GM23248 (cell line): ENCODE results near the gene CDKAL1. TPM values are rescaled to one million over a fixed set of nuclear protein-coding genes. Genes with fewer than 3 reads are reported as not detected.

Source experiments
- DNase-seq: peaks from one replicate; pipeline ENCODE4 v3.0.0-alpha.2; 2015
- H2AFZ ChIP-seq: fragments of 200-600 bp; sonication (generic); 2 replicates; pipeline ENCODE4 v1.6.1; 2016; ENCODE audit warnings: antibody characterized with exemption
- H3F3A ChIP-seq: fragments of 200-600 bp; sonication (generic); 2 replicates; pipeline ENCODE4 v1.6.1; 2016; ENCODE audit warnings: mild to moderate bottlenecking, antibody characterized with exemption, mixed run types; ENCODE audit not compliant: insufficient read depth
- H3K27ac ChIP-seq: fragments of 200-600 bp; sonication (generic); 2 replicates; pipeline ENCODE4 v1.5.1; 2016; ENCODE audit warnings: mild to moderate bottlenecking
- H3K27me3 ChIP-seq: fragments of 200-600 bp; sonication (generic); replicated peaks from 2 replicates; pipeline ENCODE4 v1.6.1; 2016; ENCODE audit warnings: mild to moderate bottlenecking; ENCODE audit not compliant: insufficient read depth
- H3K36me3 ChIP-seq: fragments of 200-600 bp; sonication (generic); 2 replicates; pipeline ENCODE4 v1.6.1; 2016; ENCODE audit warnings: low read depth, mild to moderate bottlenecking
- H3K4me1 ChIP-seq: fragments of 200-600 bp; sonication (generic); 2 replicates; pipeline ENCODE4 v1.6.1; 2016; ENCODE audit warnings: mild to moderate bottlenecking; ENCODE audit not compliant: insufficient read depth
- H3K4me2 ChIP-seq: fragments of 200-600 bp; sonication (generic); one replicate; pipeline ENCODE4 v1.6.1; 2016; ENCODE audit warnings: mild to moderate bottlenecking; ENCODE audit not compliant: unreplicated experiment
- H3K4me3 ChIP-seq: fragments of 200-600 bp; sonication (generic); 2 replicates; pipeline ENCODE4 v1.5.1; 2016; ENCODE audit warnings: mild to moderate bottlenecking
- H3K79me2 ChIP-seq: fragments of 200-600 bp; sonication (generic); 2 replicates; pipeline ENCODE4 v1.6.1; 2016; ENCODE audit warnings: mild to moderate bottlenecking; ENCODE audit not compliant: insufficient read depth
- H3K9ac ChIP-seq: fragments of 200-600 bp; sonication (generic); 2 replicates; pipeline ENCODE4 v1.6.1; 2016; ENCODE audit warnings: mild to moderate bottlenecking
- H3K9me2 ChIP-seq: fragments of 200-600 bp; sonication (generic); 2 replicates; pipeline ENCODE4 v1.6.1; 2016; ENCODE audit warnings: mixed run types, mild to moderate bottlenecking, moderate library complexity; ENCODE audit not compliant: insufficient read depth
- H3K9me3 ChIP-seq: fragments of 200-600 bp; sonication (generic); one replicate; pipeline ENCODE4 v1.6.1; 2017; ENCODE audit warnings: low read depth
- H4K20me1 ChIP-seq: fragments of 200-600 bp; sonication (generic); 2 replicates; pipeline ENCODE4 v1.6.0; 2016; ENCODE audit not compliant: insufficient read depth
- EZH2 ChIP-seq: fragments of 200-600 bp; sonication (generic); IDR thresholded peaks from 2 replicates; pipeline ENCODE4 v1.6.1; 2018; ENCODE audit warnings: antibody characterized with exemption, mild to moderate bottlenecking; ENCODE audit not compliant: insufficient read depth, poor library complexity, severe bottlenecking
- EZH2phosphoT487 ChIP-seq: fragments of 200-600 bp; sonication (generic); IDR thresholded peaks from 2 replicates; pipeline ENCODE4 v1.6.1; 2018; ENCODE audit warnings: antibody characterized with exemption, moderate library complexity, mild to moderate bottlenecking, low read depth; ENCODE audit not compliant: insufficient read depth
- WGBS, 2 experiments: methylation state at CpG; one replicate each; pipeline ENCODE4 v1.1.6; 2015 to 2017; ENCODE audit warnings: low lambda C conversion rate in 2 of 2, low coverage in 1 of 2; ENCODE audit errors: missing lambda C conversion rate in 2 of 2; 5-methylcytosine and 5-hydroxymethylcytosine counted together
- in situ Hi-C: fragments of 300-500 bp; cut with MboI; formaldehyde crosslinking; loops from 2 replicates; pipeline ENCODE4 v1.15.0; 2020
- polyA plus RNA-seq: library from polyadenylated mRNA; unstranded; fragments of >200 nt; fragmentation: Nextera tagmentation; extraction: Ambion mirVana; gene quantifications from 2 replicates; pipeline ENCODE4 v1.2.1, GENCODE V29; 2016
- total RNA-seq: library from RNA; depleted of rRNA; stranded (reverse); fragments of >200 nt; shearing (Covaris generic); gene quantifications from 2 replicates; pipeline ENCODE4 v1.2.3, GENCODE V29; 2014

CDKAL1 gene
- total and polyA plus RNA-seq, 2 experiments from 2014 or later, result 7.5 to 10.8 TPM

DNA sequence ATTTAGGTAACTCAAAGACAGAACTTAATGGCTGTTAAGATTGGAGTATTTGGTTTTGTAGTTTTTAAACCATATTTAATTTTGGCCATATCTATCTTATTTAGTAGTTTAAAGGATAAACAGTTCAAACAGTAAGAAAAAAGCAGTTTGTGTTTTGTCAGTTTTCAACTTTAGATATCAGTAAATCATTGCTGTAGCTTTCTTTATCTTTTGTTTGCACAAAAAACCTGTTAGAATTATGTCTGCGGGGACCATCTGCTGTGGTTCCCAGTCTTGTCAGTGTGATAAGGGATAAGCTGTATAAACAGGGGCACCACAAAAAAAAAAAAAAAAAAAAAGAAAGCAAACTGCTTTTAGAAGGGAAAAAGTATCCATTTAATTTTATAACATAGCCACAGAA, 40.9 kb downstream of the CDKAL1 start:
- 100% methylated on average over 1 of the region's 1 CpG for WGBS, 2 experiments
- DNase-seq, result no peak

DNA sequence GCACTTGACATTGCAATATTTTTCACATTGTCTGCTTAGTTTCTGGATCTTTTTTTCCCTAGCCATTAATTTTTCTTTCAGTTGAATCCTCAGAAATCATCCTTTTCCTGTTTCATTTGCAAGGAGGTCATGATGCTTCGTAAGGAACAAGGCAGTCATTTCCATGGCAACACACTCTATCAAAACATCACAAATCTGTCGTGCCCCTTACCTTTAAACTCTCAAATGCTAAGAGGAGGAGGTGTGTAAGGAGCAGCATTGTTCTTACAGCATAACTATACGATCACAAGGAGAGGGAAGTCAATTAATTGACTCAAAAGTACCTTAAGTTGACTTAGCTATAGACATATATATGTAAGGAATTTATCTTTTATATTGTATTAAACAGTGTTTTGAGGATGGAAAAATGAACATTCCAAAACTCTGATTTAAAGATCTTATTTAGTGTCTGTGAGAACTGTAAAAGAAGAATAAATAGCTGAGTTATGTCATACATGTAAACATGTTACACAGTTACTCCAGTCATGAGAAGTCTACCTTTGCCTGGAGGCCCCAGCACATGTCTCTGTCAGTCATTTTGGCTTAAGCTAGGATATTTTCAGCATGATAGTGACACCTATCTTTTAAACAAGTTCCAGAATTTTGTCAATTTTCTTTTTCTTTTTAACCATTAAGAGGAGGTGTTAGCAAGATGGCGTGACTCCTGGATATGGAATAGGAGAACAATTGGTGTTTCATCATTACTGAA, 41.6 kb downstream of the CDKAL1 start:
- peaks cover 5% of the 10 kb centered on the region; the same call in 1 of the 2 replicates for H3K36me3 ChIP-seq
- no peaks in the 10 kb centered on the region for H3F3A ChIP-seq
- DNase-seq, result no peak
- H3K27me3 ChIP-seq, result no peaks in the 10 kb centered on the region
- H3K79me2 ChIP-seq, result no peaks in the 10 kb centered on the region
- H3K4me2 ChIP-seq, result no peak overlapping the region
- no peak overlapping the region for H3K27ac ChIP-seq
- no peak overlapping the region for H3K4me3 ChIP-seq
- H2AFZ ChIP-seq, result no peak overlapping the region
- no peak overlapping the region for H3K9ac ChIP-seq
- no peaks in the 10 kb centered on the region for H3K9me3 ChIP-seq
- no peaks in the 10 kb centered on the region for H4K20me1 ChIP-seq
- in situ Hi-C loops, result no loop called here
- no peaks in the 10 kb centered on the region for H3K9me2 ChIP-seq
- peaks cover 11% of the 10 kb centered on the region for H3K4me1 ChIP-seq
- WGBS, 2 experiments, result 96% methylated on average over 4 of the region's 4 CpGs
- no peak for TF ChIP-seq EZH2phosphoT487
- no peak for TF ChIP-seq EZH2

More for the DNA sequence above, 40.9 kb downstream of the CDKAL1 start:
- H3K79me2 ChIP-seq, result no peaks in the 10 kb centered on the region
- in situ Hi-C loops, result no loop called here
- H3F3A ChIP-seq, result no peaks in the 10 kb centered on the region
- TF ChIP-seq EZH2phosphoT487 (no peak), EZH2 (no peak)
- H3K9me3 ChIP-seq, result no peaks in the 10 kb centered on the region
- H3K27me3 ChIP-seq, result no peaks in the 10 kb centered on the region
- no peak overlapping the region for H3K9ac ChIP-seq
- H2AFZ ChIP-seq, result no peak overlapping the region
- H3K4me2 ChIP-seq, result no peak overlapping the region
- H3K27ac ChIP-seq, result no peak overlapping the region
- peaks cover 11% of the 10 kb centered on the region for H3K4me1 ChIP-seq
- peaks cover 5% of the 10 kb centered on the region; the same call in 1 of the 2 replicates for H3K36me3 ChIP-seq
- no peaks in the 10 kb centered on the region for H4K20me1 ChIP-seq
- H3K9me2 ChIP-seq, result no peaks in the 10 kb centered on the region
- H3K4me3 ChIP-seq, result no peak overlapping the region

DNA sequence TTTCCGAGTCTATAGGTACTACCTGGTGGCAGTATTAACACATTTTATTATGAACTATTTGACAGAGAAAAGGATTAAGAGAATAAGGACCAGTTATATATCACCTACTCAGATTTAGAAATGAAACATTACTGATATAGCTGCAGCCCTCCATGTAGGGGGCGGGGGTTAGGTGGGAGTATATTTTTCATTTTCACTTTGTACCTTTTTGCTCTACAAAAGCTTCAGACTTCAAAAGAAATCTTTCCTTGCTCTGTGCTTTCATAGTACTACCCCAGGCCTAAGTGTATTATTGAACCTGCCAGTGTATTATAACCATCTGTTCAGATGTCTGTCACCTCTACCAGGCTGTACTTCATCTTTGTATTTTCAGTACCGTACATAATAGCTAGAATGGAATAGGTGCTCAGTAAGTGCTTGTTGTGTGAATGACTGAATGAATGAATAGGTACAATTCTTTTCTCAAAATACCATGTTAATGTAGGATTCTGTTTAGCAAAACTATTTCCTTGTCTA, 43.0 kb downstream of the CDKAL1 start:
- DNase-seq, result no peak
- TF ChIP-seq EZH2 (no peak), EZH2phosphoT487 (no peak)
- H3K9me2 ChIP-seq, result no peaks in the 10 kb centered on the region
- no peak overlapping the region for H3K27ac ChIP-seq
- no peaks in the 10 kb centered on the region for H3K9me3 ChIP-seq
- peaks cover 5% of the 10 kb centered on the region; the same call in 1 of the 2 replicates for H3K36me3 ChIP-seq
- H3K4me2 ChIP-seq, result no peak overlapping the region
- WGBS, 2 experiments, result 98 to 100% methylated on average over 3 of the region's 3 CpGs
- H4K20me1 ChIP-seq, result no peaks in the 10 kb centered on the region
- no peak overlapping the region for H2AFZ ChIP-seq
- no peak overlapping the region for H3K9ac ChIP-seq
- in situ Hi-C loops, result no loop called here
- peaks cover 11% of the 10 kb centered on the region for H3K4me1 ChIP-seq
- H3K79me2 ChIP-seq, result no peaks in the 10 kb centered on the region
- no peak overlapping the region for H3K4me3 ChIP-seq
- no peaks in the 10 kb centered on the region for H3F3A ChIP-seq
- no peaks in the 10 kb centered on the region for H3K27me3 ChIP-seq

DNA sequence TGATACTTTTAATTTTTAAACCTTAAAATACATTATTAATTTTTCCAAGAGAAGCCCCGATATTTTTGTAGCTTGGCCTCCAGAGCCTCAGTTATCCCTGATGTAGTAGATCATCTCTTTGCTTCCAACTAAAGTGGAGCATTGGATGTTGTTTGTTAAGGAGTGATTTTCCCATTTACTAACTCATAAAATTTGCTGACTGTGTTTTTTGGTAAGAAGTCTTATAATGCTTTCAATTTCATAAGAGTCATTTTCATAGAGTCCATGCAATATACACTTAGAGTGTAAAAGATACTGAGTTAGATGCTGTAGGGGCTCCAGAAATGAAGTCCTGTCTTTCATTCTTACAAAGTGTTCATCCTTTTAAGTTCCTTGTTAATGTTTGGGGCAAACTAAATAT, 46.8 kb downstream of the CDKAL1 start:
- no peak overlapping the region for H2AFZ ChIP-seq
- WGBS, 2 experiments, result 95 to 100% methylated on average over 1 of the region's 1 CpG
- no peak overlapping the region for H3K4me3 ChIP-seq
- H3K9ac ChIP-seq, result no peak overlapping the region
- no peaks in the 10 kb centered on the region for H4K20me1 ChIP-seq
- H3K27ac ChIP-seq, result no peak overlapping the region
- H3K36me3 ChIP-seq, result no peaks in the 10 kb centered on the region; the same call in 1 of the 2 replicates
- no peak for TF ChIP-seq EZH2
- TF ChIP-seq EZH2phosphoT487, result no peak
- H3F3A ChIP-seq, result no peaks in the 10 kb centered on the region
- H3K27me3 ChIP-seq, result no peaks in the 10 kb centered on the region
- H3K79me2 ChIP-seq, result no peaks in the 10 kb centered on the region
- no peaks in the 10 kb centered on the region for H3K4me1 ChIP-seq
- no peaks in the 10 kb centered on the region for H3K9me2 ChIP-seq
- H3K4me2 ChIP-seq, result no peak overlapping the region
- no peak for DNase-seq
- H3K9me3 ChIP-seq, result no peaks in the 10 kb centered on the region
- in situ Hi-C loops, result no loop called here
